Neural crest cell (in vitro differentiated cells): ENCODE results near the gene ARHGAP15. TPM values are rescaled to one million over a fixed set of nuclear protein-coding genes. Genes with fewer than 3 reads are reported as not detected.

Experiments used
- DNase-seq: peaks from one replicate; pipeline ENCODE4 v3.0.0; 2021; ENCODE audit warnings: low read depth, mixed read lengths, low spot score
- H3K27ac Mint-ChIP-seq: one replicate; pipeline ENCODE4 v1.8.0; 2021; ENCODE audit warnings: mild to moderate bottlenecking, mixed read lengths; ENCODE audit not compliant: unreplicated experiment
- H3K27me3 Mint-ChIP-seq: 2 replicates; pipeline ENCODE4 v1.8.0; 2021; ENCODE audit warnings: low read depth, mild to moderate bottlenecking, mixed read lengths
- H3K36me3 Mint-ChIP-seq: 2 replicates; pipeline ENCODE4 v1.8.0; 2021; ENCODE audit warnings: low read depth, mild to moderate bottlenecking, mixed read lengths
- H3K4me1 Mint-ChIP-seq: 2 replicates; pipeline ENCODE4 v1.8.0; 2021; ENCODE audit warnings: mixed read lengths
- H3K4me3 Mint-ChIP-seq: one replicate; pipeline ENCODE4 v1.8.0; 2021; ENCODE audit warnings: mild to moderate bottlenecking, mixed read lengths
- H3K9me3 Mint-ChIP-seq: 2 replicates; pipeline ENCODE4 v1.8.0; 2021; ENCODE audit warnings: mixed read lengths
- CTCF ChIP-seq: fragments of 200-600 bp; sonication (generic); conservative IDR thresholded peaks from 2 replicates; pipeline ENCODE4 v1.5.0; 2021; ENCODE audit warnings: antibody characterized with exemption, mild to moderate bottlenecking
- total RNA-seq: library from RNA; stranded (reverse); gene quantifications from 2 replicates; pipeline ENCODE4 v1.2.1, GENCODE V29; 2021

The ARHGAP15 gene
- total RNA-seq, 1 donor from 2014 or later, result 2.8 TPM

GRCh38 chr2:143524119-143524553 is 394.9 kb downstream of the ARHGAP15 start:
- Mint-ChIP-seq H3K4me1 (peaks cover 24% of the 10 kb centered on the region), H3K36me3 (no peaks in the 10 kb centered on the region), H3K4me3 (no peak overlapping the region), H3K27ac (no peak overlapping the region), H3K9me3 (no peaks in the 10 kb centered on the region), H3K27me3 (no peaks in the 10 kb centered on the region)
- no peak for TF ChIP-seq CTCF
- DNase-seq, result no peak

- Mint-ChIP-seq H3K4me3 (no peak overlapping the region), H3K27ac (no peak overlapping the region)
Measured at GRCh38 chr2:143524559-143525401, 395.6 kb downstream of the ARHGAP15 start.

GRCh38 chr2:143525402-143525860 is 396.2 kb downstream of the ARHGAP15 start:
- H3K4me3 Mint-ChIP-seq, result no peak overlapping the region
- no peak for TF ChIP-seq CTCF
- H3K27me3 Mint-ChIP-seq, result no peaks in the 10 kb centered on the region
- H3K36me3 Mint-ChIP-seq, result no peaks in the 10 kb centered on the region
- peaks cover 31% of the 10 kb centered on the region for H3K4me1 Mint-ChIP-seq
- no peak for DNase-seq
- H3K27ac Mint-ChIP-seq, result peak overlapping the region; percentile 92
- H3K9me3 Mint-ChIP-seq, result no peaks in the 10 kb centered on the region

More at GRCh38 chr2:143524559-143525401, 395.6 kb downstream of the ARHGAP15 start:
- TF ChIP-seq CTCF, result no peak
- Mint-ChIP-seq H3K4me1 (peaks cover 30% of the 10 kb centered on the region), H3K27me3 (no peaks in the 10 kb centered on the region), H3K9me3 (no peaks in the 10 kb centered on the region), H3K36me3 (no peaks in the 10 kb centered on the region)
- no peak for DNase-seq

GRCh38 chr2:143526498-143526897 is 397.3 kb downstream of the ARHGAP15 start:
- Mint-ChIP-seq H3K9me3 (no peaks in the 10 kb centered on the region), H3K4me3 (no peak overlapping the region), H3K4me1 (peaks cover 35% of the 10 kb centered on the region), H3K36me3 (no peaks in the 10 kb centered on the region), H3K27ac (no peak overlapping the region), H3K27me3 (no peaks in the 10 kb centered on the region)
- DNase-seq, result no peak
- TF ChIP-seq CTCF, result no peak

- no peak for TF ChIP-seq CTCF
- H3K27me3 Mint-ChIP-seq, result no peaks in the 10 kb centered on the region
- no peaks in the 10 kb centered on the region for H3K9me3 Mint-ChIP-seq
- H3K27ac Mint-ChIP-seq, result no peak overlapping the region
- DNase-seq, result no peak
- no peak overlapping the region for H3K4me3 Mint-ChIP-seq
- H3K4me1 Mint-ChIP-seq, result peaks cover 35% of the 10 kb centered on the region
- no peaks in the 10 kb centered on the region for H3K36me3 Mint-ChIP-seq
Measured at GRCh38 chr2:143528021-143528420, 398.8 kb downstream of the ARHGAP15 start.
